GM10266 (cell line): ENCODE results near the gene NTNG2.
"Not testable (repeated sequence)": the region's sequence is repeated elsewhere in the genome, so short reads cannot be mapped to it uniquely, and the experiment has no call there.

Source experiments
- DNase-seq: peaks from one replicate; pipeline ENCODE4 v3.0.0; 2012; ENCODE audit errors: extremely low spot score
- TF ChIP-seq, protein P1 (sequence below): IDR thresholded peaks from 2 replicates; pipeline ENCODE4 v1.5.1; 2012; ENCODE audit warnings: mild to moderate bottlenecking, low read depth; ENCODE audit not compliant: control insufficient read depth, insufficient read depth; ENCODE audit errors: missing control alignments

NTNG2 gene

DNA sequence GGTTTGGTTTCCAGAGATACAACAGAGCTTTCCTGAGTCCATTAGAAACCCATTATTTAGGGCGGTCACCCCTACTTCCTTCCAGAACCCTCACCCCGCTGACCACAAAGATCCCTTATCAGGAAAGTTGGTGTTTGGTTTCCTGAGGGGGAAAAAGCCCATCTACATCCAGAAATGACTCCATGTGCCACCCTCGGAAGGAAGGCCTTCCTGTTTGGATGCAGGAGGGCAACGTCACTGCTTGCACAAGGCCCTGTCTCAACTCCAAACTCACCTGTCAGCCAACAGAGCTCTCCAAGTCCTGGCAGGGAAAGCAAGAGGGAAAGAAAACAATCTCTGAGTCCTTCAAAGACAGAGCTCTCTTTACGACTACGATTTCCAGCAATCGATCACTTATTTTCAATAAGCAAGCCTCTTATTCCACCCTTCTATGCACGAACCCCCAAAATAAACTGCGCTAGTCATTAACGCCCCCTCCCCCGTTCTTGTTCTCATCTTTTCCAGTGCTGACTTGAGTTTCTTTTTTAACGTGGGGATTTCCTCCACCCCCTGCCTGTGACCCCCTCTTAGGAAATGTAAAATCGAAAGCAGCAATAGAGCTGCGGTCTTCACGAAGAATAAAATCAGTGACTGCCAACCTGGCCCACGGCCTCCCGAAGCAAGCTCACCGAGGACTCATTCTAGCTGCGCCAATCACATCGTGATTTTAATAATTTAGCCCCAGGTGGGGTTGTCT, 35.7 kb upstream of the NTNG2 start:
- TF ChIP-seq, protein P1, sequence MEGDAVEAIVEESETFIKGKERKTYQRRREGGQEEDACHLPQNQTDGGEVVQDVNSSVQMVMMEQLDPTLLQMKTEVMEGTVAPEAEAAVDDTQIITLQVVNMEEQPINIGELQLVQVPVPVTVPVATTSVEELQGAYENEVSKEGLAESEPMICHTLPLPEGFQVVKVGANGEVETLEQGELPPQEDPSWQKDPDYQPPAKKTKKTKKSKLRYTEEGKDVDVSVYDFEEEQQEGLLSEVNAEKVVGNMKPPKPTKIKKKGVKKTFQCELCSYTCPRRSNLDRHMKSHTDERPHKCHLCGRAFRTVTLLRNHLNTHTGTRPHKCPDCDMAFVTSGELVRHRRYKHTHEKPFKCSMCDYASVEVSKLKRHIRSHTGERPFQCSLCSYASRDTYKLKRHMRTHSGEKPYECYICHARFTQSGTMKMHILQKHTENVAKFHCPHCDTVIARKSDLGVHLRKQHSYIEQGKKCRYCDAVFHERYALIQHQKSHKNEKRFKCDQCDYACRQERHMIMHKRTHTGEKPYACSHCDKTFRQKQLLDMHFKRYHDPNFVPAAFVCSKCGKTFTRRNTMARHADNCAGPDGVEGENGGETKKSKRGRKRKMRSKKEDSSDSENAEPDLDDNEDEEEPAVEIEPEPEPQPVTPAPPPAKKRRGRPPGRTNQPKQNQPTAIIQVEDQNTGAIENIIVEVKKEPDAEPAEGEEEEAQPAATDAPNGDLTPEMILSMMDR: no peak
- peak; percentile 36 for DNase-seq

DNA sequence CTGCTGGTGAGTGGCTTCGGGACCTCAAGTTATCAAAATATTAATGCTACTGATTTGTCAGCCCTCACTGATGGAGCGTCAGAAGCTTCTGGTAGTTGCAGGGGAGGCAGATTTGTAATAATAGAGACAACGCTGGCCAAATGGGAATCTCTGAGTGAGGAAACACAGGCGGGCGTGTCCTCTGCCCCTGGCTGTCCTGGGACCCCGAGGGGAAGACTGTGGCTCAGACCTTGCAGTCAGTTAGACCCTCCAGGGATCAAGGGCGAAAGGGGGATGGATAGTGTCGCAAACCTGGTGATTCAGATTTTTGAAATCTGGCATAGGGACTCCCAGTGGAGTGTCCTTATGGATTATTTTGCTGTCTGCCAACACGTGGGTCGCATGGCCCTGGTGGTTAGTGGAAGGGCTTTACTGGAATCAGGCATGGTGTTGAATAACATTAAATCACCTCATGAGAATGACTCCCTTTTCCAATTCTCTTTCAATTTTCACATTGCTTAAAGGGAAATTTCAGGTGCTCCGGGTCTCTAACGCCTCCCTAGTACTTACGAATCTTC, 35.1 kb upstream of the NTNG2 start:
- no peak for DNase-seq
- TF ChIP-seq, protein P1: no peak

DNA sequence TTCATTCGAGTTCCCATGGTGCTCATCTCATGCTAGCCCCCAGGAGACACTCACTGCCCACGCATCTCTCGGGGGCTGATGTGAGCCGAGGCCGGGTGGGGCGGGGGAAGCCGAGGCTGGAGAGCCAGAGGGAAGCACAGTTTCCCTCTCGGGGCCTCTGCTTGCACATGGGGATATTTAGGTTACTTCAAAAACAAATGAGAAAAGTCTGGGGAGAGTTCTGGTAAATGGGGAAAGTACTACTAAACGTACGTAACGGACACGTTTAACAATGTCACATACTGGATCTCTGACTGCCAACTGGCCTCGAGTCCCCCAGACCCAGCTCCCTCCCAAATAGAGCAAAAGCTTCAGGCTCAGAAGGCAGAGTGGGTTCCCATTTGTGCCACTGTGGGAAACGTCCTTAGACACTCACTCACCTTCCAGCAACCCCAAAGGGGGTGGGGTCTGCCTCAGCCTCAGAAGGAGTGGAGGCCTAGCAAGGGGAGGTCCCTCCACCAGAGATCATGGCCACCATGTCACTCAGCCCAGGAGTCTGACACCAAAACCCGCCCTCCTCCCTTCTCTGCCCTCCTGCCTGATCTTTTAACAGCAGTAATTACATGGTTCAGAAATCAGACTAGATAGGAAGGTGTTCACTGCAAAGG, 33.8 kb upstream of the NTNG2 start:
- TF ChIP-seq, protein P1: no peak
- DNase-seq: no peak

DNA sequence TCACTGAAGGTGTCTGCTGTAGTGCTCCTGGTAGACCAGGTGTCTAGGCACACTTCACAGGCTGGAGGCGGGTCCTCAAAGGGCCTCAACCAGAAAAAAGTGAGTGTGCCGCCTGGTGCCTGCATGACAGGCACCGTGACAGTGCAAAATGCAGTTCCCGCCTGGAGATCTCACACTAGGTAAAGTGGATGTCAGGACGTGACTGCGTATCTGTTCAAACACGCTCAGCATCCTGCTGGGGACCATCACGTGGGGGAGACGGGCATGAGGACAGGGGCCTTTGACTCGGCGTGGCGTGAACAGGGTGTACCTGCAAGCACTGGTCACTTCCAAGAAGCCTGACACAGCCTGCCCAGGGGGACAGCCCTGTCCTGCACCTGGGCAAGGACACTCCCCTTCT, 32.3 kb upstream of the NTNG2 start:
- TF ChIP-seq, protein P1: no peak
- no peak for DNase-seq

DNA sequence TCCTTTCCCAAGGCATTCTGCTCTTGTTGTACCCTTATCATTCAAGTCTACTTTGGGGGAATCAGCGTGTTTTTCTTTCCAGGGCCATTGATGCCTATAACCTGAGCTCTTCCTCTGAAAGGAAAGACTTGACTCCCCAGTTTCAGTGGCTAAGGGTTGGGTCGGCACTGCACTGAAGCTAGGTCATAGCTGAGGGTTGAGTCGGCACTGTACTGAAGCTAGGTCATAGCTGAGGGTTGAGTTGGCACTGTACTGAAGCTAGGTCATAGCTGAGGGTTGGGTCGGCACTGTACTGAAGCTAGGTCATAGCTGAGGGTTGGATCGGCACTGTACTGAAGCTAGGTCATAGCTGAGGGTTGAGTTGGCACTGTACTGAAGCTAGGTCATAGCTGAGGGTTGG, 27.8 kb upstream of the NTNG2 start:
- DNase-seq: not testable (repeated sequence)

DNA sequence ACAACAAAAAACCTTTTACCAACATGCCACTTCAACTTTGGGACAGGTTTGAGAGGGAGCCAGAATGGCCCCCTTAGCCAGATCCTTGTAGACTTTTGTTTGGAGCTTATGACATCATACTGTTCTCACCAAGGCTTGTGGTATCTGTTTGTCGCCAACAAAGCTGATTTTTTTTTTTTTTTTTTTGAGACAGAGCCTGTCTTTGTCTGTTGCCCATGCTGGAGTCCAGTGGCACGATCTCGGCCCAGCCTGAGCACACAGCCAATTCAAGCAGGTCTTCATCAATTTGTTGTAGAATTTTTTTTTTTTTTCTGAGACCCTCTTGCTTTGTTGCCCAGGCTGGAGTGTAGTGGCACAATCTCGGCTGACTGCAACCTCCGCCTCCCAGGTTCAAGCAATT, 26.4 kb upstream of the NTNG2 start:
- TF ChIP-seq, protein P1: no peak

DNA sequence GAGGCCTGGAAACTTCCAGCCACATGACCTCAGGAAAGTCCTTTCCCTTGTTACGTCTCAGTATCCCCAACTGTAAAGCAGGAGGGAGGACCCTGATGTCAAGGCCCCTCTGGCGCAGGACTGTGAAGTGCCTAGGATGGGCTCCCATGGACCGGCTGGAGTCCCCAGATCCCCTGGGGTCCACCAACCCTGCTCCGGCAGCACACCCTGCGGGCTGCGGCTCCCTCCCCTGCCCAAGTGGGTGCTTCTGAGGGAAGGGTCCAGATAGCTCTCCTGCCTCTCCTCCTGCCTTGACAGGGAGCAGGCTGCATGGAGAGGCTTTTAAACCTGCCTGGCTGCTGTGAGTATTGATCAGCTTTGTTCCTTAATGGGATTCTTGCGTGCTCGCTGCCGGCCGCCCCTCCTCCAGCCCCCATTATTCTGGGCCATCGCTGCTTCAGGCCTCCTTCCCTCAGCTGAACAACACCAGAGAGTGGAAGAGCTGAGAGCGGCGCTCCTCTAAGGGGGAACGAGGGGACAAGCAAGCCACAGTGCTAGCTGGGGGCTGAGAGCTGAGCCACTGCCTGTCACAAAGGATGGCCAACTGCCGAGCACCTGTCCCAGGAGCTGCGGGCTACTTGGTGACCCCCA, 25.6 kb upstream of the NTNG2 start:
- no peak for DNase-seq
- TF ChIP-seq, protein P1: no peak

More for the DNA sequence above, 26.4 kb upstream of the NTNG2 start:
- no peak for DNase-seq
